Fibroblast of mammary gland (primary cell): ENCODE results near the gene RPLP2.

Source experiments
- DNase-seq: peaks from one replicate; pipeline ENCODE4 v3.0.0-alpha.2; 2010; ENCODE audit warnings: low read depth
- H3K4me3 ChIP-seq: 2 replicates; pipeline ENCODE4 v1.5.1; 2011; ENCODE audit warnings: low read depth, mild to moderate bottlenecking, low read length, moderate library complexity; ENCODE audit not compliant: control insufficient read depth
- TF ChIP-seq, protein P1 (sequence below): conservative IDR thresholded peaks from 2 replicates; pipeline ENCODE4 v1.5.1; 2011; ENCODE audit warnings: low read depth, low read length, inconsistent platforms; ENCODE audit not compliant: control insufficient read depth, insufficient read depth

Gene RPLP2

DNA sequence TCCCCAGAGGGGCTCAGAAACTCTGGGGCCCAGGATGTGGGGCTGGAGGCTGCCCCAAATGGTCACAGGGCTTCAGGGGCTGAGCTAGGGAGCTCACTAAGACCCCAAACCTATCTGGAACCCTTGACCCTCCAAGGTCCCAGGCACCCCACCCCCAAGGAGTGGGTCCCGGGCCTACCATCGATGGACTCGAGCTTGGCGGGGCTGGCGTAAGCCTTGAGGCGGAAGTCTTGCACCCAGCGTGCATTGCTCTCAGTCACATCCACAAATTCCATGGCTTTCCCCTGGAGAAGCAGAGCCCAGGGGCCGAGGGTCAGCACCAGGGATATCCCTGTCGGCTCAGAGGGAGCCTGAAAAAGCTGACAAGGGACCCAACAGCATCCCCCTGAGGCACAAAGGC, 35.9 kb upstream of the RPLP2 start:
- H3K4me3 ChIP-seq = no peak overlapping the region
- no peak for DNase-seq
- TF ChIP-seq, protein P1, sequence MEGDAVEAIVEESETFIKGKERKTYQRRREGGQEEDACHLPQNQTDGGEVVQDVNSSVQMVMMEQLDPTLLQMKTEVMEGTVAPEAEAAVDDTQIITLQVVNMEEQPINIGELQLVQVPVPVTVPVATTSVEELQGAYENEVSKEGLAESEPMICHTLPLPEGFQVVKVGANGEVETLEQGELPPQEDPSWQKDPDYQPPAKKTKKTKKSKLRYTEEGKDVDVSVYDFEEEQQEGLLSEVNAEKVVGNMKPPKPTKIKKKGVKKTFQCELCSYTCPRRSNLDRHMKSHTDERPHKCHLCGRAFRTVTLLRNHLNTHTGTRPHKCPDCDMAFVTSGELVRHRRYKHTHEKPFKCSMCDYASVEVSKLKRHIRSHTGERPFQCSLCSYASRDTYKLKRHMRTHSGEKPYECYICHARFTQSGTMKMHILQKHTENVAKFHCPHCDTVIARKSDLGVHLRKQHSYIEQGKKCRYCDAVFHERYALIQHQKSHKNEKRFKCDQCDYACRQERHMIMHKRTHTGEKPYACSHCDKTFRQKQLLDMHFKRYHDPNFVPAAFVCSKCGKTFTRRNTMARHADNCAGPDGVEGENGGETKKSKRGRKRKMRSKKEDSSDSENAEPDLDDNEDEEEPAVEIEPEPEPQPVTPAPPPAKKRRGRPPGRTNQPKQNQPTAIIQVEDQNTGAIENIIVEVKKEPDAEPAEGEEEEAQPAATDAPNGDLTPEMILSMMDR = no peak

DNA sequence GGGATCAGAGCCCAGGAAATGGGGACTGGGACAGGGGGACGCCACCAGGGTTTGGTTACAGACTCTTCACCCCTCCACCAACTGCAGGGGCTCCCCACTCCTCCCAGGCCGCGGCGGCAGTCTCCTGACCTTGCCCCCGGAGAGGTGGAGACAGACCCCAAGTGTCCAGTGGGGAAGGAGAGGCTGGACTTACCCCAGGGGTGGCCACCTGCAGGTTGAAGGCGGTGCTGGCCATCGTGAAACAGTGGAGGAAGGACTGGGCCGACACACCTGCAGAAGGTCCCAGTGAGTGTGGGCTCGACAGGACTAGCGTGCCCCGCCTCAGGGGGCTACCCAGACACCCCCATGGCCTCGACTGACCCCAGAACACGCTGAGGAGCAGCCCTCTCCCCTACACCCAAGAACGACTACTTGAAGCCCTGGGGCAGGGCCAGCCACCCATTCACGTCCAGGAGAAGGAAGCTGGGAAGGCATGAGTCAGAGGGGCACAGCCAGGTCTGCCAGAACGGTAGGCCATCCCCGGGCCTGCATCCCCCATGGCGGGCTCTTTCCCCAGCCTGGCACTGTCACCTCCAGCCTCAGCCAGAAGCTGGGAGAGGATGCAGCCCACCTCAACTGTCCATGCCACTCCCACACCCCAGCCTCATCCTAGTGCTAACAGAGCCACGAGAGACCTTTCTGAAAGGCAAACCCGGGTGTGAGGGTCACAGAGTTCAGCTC, 34.7 kb upstream of the RPLP2 start:
- TF ChIP-seq, protein P1 = no peak
- peak overlapping the region; percentile 80 for H3K4me3 ChIP-seq
- peak; percentile 61 for DNase-seq

DNA sequence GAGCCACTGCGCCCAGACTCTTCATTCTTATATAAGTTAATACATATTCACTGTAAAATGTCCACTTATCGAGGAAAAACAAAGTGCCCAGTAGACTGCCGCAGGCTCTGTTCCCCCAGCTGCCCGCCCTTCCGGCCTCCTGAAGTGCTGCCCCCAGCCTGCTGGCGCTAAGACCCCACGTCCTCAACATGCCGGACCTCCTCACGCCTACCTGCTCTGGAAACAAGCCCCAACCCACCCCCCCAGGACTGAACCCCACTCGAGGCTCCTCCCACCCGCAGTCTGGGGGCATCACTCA, 33.6 kb upstream of the RPLP2 start:
- no peak for DNase-seq
- TF ChIP-seq, protein P1 = no peak
- peak overlapping the region; percentile 80 for H3K4me3 ChIP-seq

DNA sequence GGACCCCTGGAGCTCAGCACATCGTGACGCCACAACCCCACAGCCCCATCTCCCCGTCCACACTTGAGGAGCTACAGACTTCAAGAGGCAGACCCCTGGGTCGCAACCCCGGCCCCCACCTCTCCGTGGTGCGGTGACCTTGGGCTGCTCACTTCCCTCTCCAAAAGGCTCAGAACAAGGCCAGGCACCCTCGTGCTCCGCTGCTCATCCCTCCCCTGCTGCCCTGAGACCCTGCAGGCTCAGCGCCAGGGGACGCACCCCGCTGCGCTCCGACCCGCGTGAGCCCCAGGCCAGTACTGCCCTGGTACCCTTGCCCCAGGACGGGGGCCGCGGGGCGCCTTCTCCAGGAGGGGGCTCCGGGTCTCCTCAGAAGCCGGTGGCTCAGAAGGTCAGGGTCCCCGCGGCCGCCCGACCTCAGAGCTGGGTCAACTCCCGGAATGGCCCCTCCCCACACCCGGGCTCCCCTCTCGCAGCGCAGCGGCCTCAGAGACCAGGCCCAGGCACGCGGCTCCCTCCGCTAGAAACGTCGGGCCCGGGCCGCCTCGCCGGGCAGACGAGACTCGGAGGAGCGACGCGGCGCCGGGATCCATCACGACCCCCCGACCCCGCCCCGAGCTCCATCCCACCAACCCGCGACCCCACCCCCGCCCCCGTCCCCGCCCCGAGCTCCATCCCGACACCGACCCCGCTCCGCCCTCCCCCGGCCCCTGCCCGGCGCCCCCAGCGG, 33.0 kb upstream of the RPLP2 start:
- TF ChIP-seq, protein P1 = no peak
- no peak for DNase-seq
- H3K4me3 ChIP-seq = peak overlapping the region; percentile 80

DNA sequence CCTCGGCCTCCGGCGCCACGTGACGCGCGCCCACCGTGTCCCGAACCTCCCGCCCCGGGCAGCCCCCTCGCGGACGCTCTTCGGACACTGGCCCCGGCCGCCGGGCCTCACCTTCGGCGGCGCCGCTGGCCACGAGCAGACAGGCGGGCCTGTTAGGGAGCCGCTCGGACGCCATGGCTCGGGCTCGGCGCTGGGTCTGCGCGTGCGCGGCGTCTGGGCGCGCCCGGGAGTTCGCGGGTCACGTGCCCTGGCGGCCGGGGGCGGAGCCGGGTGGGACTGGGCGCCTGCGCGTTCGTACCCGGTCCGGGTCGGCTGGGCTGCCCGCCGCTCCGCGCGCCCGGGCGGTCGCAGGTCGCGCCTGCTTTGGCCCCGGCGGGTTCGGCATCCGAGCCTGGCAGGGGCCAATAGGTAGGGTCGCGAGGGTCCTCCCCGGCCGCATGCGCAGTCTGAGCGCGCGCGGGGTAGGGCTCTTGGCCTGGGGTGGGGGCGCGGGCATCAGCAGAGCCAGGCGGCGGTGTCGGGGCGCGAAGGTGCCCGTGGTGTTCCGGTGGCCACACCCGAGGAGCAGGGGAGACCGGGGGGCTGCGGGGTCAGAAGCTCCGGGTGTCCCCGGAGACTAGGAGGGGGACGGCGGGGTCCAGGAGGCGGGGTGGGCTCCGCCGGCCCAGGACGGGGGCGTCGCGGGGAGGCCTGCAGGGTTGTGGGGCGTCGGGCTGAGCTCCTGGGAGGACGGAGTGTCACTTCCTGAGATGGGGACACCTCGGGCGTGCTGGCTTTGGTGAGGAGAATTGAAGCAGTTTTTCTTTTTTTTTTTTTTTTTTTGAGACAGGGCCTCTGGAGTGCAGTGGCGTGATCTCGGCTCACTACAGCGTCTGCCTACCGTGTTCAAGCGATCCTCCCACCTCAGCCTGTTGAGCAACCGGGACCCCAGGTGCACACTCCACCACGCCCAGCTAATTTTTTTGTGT, 32.2 kb upstream of the RPLP2 start, which contains the start of gene GATD1:
GATD1 (minus strand) TSS at position 200 of the 968 bp plus-strand sequence; CDS start at position 175, 25 bp downstream.
- DNase-seq = peak; percentile 74
- peak within 1 kb of the TSS; percentile 80 for H3K4me3 ChIP-seq
- TF ChIP-seq, protein P1 = no peak
